Vagina (tissue), 2 donors: ENCODE results near the gene ZNF423. TPM values are rescaled to one million over a fixed set of nuclear protein-coding genes. Genes with fewer than 3 reads are reported as not detected.

ENCODE experiments used
- DNase-seq, 2 donors: peaks; one replicate each; pipeline ENCODE4 v3.0.0-alpha.2; 2017; ENCODE audit errors: extremely low spot score in 2 of 2
- H3K27ac ChIP-seq: fragments of 200-600 bp; sonication (generic); one replicate; pipeline ENCODE4 v1.5.1; 2019
- H3K27me3 ChIP-seq: fragments of 200-600 bp; sonication (generic); one replicate; pipeline ENCODE4 v1.5.1; 2019
- H3K36me3 ChIP-seq, 2 donors: fragments of 200-600 bp; sonication (generic); one replicate each; pipeline ENCODE4 v1.5.1; 2017 to 2019
- H3K4me1 ChIP-seq: fragments of 200-600 bp; sonication (generic); one replicate; pipeline ENCODE4 v1.5.1; 2019
- H3K4me3 ChIP-seq, 2 donors: fragments of 200-600 bp; sonication (generic); 1 replicate in 1 of 2; 2 replicates in 1 of 2; pipeline ENCODE4 v1.5.1; 2016 to 2019
- H3K9me3 ChIP-seq: fragments of 200-600 bp; sonication (generic); one replicate; pipeline ENCODE4 v1.5.1; 2019
- POLR2A ChIP-seq, 2 donors: fragments of 450-650 bp; IDR thresholded peaks; one replicate each; pipeline ENCODE4 v1.6.1; 2017; ENCODE audit warnings: antibody characterized with exemption in 2 of 2, mild to moderate bottlenecking in 2 of 2, moderate library complexity in 2 of 2
- POLR2AphosphoS5 ChIP-seq, 2 donors: sonication (generic); formaldehyde crosslinking; IDR thresholded peaks; one replicate each; pipeline ENCODE4 v1.9.0; 2017; ENCODE audit warnings: antibody characterized with exemption in 2 of 2, mild to moderate bottlenecking in 2 of 2, low read depth in 1 of 2; ENCODE audit not compliant: insufficient read depth in 1 of 2
- intact Hi-C: fragments of 100-400 bp; cut with DNase I; formaldehyde crosslinking; loops from one replicate; pipeline ENCODE4 v1.15.1; 2023
- total RNA-seq: library from RNA; depleted of rRNA; stranded (reverse); fragments of >200 nt; gene quantifications from one replicate; pipeline ENCODE4 v1.2.3, GENCODE V29; 2016
- TF ChIP-seq, protein P1 (sequence below), 3 experiments: fragments of 450-650 bp in 2 of 3; fragments of 200-600 bp in 1 of 3; sonication (generic) in 1 of 3; IDR thresholded peaks; one replicate each; pipeline ENCODE4 v1.5.1; 2017 to 2019; ENCODE audit warnings: antibody characterized with exemption in 3 of 3, mild to moderate bottlenecking in 2 of 3, moderate library complexity in 2 of 3

The ZNF423 gene
- total RNA-seq, 1 donor from 2014 or later = 10.3 TPM

DNA sequence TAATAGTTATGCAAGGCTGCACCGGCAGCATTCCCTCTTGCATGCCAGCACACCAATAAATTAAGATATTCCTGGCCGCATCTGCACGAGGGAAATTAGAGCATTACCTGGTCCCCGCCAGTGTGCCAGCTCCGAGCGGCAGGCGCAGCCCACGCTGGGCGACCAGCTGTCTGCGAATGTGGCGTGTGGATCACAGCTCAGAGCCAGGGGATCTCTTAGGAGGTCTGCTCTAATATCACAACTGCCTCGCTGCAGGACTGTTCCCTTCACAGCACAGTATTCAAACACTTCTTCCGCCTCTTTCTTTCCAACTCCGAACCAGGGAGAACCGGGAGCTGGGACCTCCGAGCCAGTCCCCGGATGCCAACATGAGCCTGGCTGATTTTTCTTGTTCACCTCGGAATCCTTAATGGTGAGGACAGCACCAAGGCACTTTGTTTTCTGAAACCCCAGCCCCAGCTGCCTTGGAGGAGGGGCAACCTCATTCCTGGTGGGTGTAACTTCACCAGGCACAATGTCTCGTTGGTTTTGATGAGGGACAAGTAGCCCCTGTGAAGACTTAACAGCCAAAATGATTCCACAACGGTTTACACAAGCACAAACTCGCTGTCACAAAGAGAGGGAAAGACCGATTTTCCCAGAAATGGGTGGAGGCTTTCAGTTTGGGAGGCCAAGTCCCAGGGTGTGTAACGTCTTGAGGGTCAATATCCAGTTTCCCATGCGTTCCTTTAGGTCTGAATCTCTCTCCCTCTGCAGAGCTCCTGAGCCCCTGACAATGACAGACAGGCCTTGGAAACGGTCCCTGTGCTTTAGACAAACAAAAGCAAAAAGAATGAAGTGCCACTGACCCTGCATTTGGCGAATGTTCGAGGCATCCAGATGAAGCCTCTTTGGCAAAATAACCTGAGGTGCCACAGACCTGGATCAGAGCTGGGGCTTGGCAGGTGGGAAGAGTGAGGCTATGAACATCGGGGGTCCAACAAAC is 269.2 kb downstream of the ZNF423 start:
- intact Hi-C loops = loop anchor here (10.0 kb wide), 1 partner anchor 92 kb away; no protein-coding TSS in a partner anchor
- H3K4me1 ChIP-seq = no peaks in the 10 kb centered on the region
- H3K4me3 ChIP-seq = no peak overlapping the region
- H3K36me3 ChIP-seq = no peaks in the 10 kb centered on the region
- no peak for TF ChIP-seq POLR2A (IDR thresholded peaks at IDR 0.05)
- no peak for TF ChIP-seq POLR2AphosphoS5 (IDR thresholded peaks at IDR 0.05; ENCODE audit: insufficient read depth in 1 of 2, low read depth in 1 of 2)
- TF ChIP-seq, protein P1, sequence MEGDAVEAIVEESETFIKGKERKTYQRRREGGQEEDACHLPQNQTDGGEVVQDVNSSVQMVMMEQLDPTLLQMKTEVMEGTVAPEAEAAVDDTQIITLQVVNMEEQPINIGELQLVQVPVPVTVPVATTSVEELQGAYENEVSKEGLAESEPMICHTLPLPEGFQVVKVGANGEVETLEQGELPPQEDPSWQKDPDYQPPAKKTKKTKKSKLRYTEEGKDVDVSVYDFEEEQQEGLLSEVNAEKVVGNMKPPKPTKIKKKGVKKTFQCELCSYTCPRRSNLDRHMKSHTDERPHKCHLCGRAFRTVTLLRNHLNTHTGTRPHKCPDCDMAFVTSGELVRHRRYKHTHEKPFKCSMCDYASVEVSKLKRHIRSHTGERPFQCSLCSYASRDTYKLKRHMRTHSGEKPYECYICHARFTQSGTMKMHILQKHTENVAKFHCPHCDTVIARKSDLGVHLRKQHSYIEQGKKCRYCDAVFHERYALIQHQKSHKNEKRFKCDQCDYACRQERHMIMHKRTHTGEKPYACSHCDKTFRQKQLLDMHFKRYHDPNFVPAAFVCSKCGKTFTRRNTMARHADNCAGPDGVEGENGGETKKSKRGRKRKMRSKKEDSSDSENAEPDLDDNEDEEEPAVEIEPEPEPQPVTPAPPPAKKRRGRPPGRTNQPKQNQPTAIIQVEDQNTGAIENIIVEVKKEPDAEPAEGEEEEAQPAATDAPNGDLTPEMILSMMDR (IDR thresholded peaks at IDR 0.05) = no peak
- DNase-seq = no peak
- H3K27me3 ChIP-seq = no peaks in the 10 kb centered on the region
- no peaks in the 10 kb centered on the region for H3K9me3 ChIP-seq
- no peak overlapping the region for H3K27ac ChIP-seq

DNA sequence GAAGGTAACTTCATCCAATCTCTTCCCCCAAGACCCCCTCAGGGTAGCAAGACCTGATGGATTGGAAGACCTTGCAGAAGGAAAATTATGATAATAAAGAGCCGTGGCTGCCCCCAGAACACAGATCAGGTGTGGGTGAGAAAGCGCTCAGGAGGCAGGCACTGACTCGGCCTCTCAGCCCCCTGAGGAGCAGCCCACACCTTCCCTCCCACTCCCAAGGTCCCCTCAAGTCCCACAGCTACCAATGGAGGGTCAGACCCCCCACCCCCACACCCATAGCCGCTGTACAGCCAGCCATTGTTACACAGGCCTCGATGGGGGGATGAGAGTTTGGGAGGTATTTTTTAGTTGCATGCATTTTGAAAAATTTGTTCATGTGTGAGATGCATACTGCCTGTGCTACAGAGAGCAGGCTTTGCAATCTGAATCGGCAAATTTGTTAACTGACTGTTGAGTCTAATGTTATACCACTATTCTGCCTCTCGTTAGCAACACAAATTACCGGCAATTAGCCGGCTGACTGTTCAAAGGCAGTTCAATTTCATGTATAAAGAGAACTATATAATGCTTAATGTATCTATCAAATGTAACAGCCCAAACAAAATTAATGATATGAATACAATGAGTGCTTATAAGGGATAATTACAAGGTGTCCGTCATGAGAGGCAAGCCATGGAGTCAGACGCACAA is 270.6 kb downstream of the ZNF423 start:
- Histone ChIP-seq H3K4me1 (no peaks in the 10 kb centered on the region), H3K36me3 (no peaks in the 10 kb centered on the region), H3K27ac (no peak overlapping the region), H3K4me3 (no peak overlapping the region), H3K27me3 (no peaks in the 10 kb centered on the region), H3K9me3 (no peaks in the 10 kb centered on the region)
- TF ChIP-seq, protein P1 (IDR thresholded peaks at IDR 0.05) = no peak
- TF ChIP-seq POLR2AphosphoS5 (IDR thresholded peaks at IDR 0.05; ENCODE audit: insufficient read depth in 1 of 2, low read depth in 1 of 2) (no peak), POLR2A (IDR thresholded peaks at IDR 0.05) (no peak)
- intact Hi-C loops = loop anchor here (10.0 kb wide), 1 partner anchor 90 kb away; no protein-coding TSS in a partner anchor
- DNase-seq = no peak

DNA sequence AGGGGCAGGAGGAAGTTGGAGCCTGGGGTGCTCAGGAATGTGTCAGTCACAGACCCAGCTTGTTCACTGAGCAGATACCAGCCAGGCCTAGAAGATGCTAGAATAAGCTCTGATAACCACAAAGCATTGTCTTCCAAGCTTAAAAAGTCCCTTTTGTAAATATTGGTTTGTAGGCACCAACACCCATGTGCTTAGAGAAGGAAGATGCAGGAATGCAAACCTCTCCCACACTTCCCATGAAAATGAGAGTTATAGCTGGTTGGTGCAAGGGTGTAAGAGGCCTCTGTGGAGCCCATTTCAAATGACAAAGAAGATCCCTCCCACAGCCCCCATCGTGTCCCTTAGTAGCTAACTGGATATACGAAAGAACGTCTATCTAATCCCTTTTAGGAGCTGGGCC is 272.0 kb downstream of the ZNF423 start:
- no peaks in the 10 kb centered on the region for H3K4me1 ChIP-seq
- TF ChIP-seq, protein P1 (IDR thresholded peaks at IDR 0.05) = no peak
- TF ChIP-seq POLR2AphosphoS5 (IDR thresholded peaks at IDR 0.05; ENCODE audit: insufficient read depth in 1 of 2, low read depth in 1 of 2) (no peak), POLR2A (IDR thresholded peaks at IDR 0.05) (no peak)
- intact Hi-C loops = loop anchor here (10.0 kb wide), 1 partner anchor 89 kb away; no protein-coding TSS in a partner anchor
- DNase-seq = no peak
- H3K27ac ChIP-seq = no peak overlapping the region
- no peaks in the 10 kb centered on the region for H3K27me3 ChIP-seq
- no peaks in the 10 kb centered on the region for H3K36me3 ChIP-seq
- no peaks in the 10 kb centered on the region for H3K9me3 ChIP-seq
- H3K4me3 ChIP-seq = no peak overlapping the region

DNA sequence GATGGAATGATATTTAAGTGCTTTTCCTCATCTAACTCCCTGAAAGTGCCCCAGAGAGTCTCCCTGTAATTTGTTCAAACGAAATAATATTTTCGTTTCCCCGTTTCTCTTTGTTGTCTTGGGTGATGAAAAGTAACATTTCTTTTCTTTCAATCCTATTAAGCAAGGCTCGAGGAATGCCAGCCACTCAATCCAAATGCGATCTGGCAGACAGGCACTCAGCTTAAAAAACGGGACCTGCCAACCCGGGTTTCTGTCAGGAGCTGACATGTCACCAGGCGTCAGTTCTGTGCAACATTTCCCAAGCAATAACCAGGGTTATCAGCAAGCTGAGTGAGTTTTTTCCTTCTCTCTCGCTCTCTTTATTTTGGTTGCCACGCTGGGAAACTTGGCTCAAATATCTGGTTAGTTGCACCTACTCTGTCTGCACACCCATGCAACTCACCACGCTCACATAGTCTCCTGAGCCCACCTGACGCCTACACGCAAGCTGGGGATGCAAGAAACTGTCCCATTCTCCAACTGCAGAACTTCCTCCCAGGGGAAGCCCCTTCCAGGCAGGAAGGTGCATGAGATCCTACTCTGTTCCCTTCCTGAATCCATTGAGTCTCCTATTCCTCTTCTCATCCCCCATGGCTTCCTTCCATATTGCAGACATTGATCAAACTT is 274.1 kb downstream of the ZNF423 start:
- Histone ChIP-seq H3K27ac (no peak overlapping the region), H3K9me3 (no peaks in the 10 kb centered on the region), H3K36me3 (no peaks in the 10 kb centered on the region), H3K27me3 (no peaks in the 10 kb centered on the region), H3K4me1 (no peaks in the 10 kb centered on the region), H3K4me3 (no peak overlapping the region)
- TF ChIP-seq POLR2AphosphoS5 (IDR thresholded peaks at IDR 0.05; ENCODE audit: insufficient read depth in 1 of 2, low read depth in 1 of 2) = no peak
- TF ChIP-seq, protein P1 (IDR thresholded peaks at IDR 0.05) = no peak
- no peak for TF ChIP-seq POLR2A (IDR thresholded peaks at IDR 0.05)
- intact Hi-C loops = loop anchor here (10.0 kb wide), 1 partner anchor 87 kb away; no protein-coding TSS in a partner anchor
- DNase-seq = no peak
